ENCODE results near the gene RASIP1.
A peak's percentile ranks its signal among the peaks of the same experiment; 100 is the strongest.
"Not testable (repeated sequence)": the region's sequence is repeated elsewhere in the genome, so short reads cannot be mapped to it uniquely, and the experiment has no call there.

Gene RASIP1

GRCh38 chr19:48731452-48731851, 9.0 kb downstream of the RASIP1 start:
- no peak for DNase-seq (ENCODE audit: low spot score)

- DNase-seq (ENCODE audit: low spot score): no peak
Observed at GRCh38 chr19:48728911-48729664, 11.3 kb downstream of the RASIP1 start.

GRCh38 chr19:48726556-48726955, 13.9 kb downstream of the RASIP1 start:
- DNase-seq (ENCODE audit: low spot score): no peak

- DNase-seq (ENCODE audit: low spot score): peak; percentile 84
Observed at GRCh38 chr19:48724796-48725753, 15.3 kb downstream of the RASIP1 start.

- no peak for DNase-seq (ENCODE audit: low spot score)
Observed at GRCh38 chr19:48722196-48722708, 18.2 kb downstream of the RASIP1 start.

- peak; percentile 100 for DNase-seq (ENCODE audit: low spot score)
Observed at GRCh38 chr19:48720613-48721296, 19.7 kb downstream of the RASIP1 start.

- DNase-seq (ENCODE audit: low spot score): no peak
Observed at GRCh38 chr19:48720251-48720612, 20.2 kb downstream of the RASIP1 start.

GRCh38 chr19:48719263-48720171, 20.9 kb downstream of the RASIP1 start, which contains the start of gene MAMSTR:
Gene MAMSTR (minus strand): TSS chr19:48719725. CDS start chr19:48719031, 694 bp downstream.
- no peak for DNase-seq (ENCODE audit: low spot score)

- no peak for DNase-seq (ENCODE audit: low spot score)
Observed at GRCh38 chr19:48718711-48719231, 21.6 kb downstream of the RASIP1 start.

GRCh38 chr19:48718106-48718505, 22.3 kb downstream of the RASIP1 start:
- DNase-seq (ENCODE audit: low spot score): not testable (repeated sequence)

- peak; percentile 75 for DNase-seq (ENCODE audit: low spot score)
Observed at GRCh38 chr19:48716562-48717291, 23.7 kb downstream of the RASIP1 start.

- DNase-seq (ENCODE audit: low spot score): peak; percentile 46
Observed at GRCh38 chr19:48715681-48716171, 24.7 kb downstream of the RASIP1 start.

- no peak for DNase-seq (ENCODE audit: low spot score)
Observed at GRCh38 chr19:48714759-48715675, 25.4 kb downstream of the RASIP1 start.

GRCh38 chr19:48713864-48714755, 26.3 kb downstream of the RASIP1 start:
- DNase-seq (ENCODE audit: low spot score): peak; percentile 100

- DNase-seq (ENCODE audit: low spot score): peak; percentile 56
Observed at GRCh38 chr19:48713041-48713863, 27.2 kb downstream of the RASIP1 start.

- DNase-seq (ENCODE audit: low spot score): no peak
Observed at GRCh38 chr19:48711106-48711662, 29.2 kb downstream of the RASIP1 start.

Measured in cerebellar cortex (tissue), 1 donor.